Hepatocyte (in vitro differentiated cells): ENCODE results near the gene UBE2L3.
"Not testable (repeated sequence)": the region's sequence is repeated elsewhere in the genome, so short reads cannot be mapped to it uniquely, and the experiment has no call there.

Experiments used
- CTCF ChIP-seq: fragments of 200-600 bp; sonication (generic); IDR thresholded peaks from 2 replicates; pipeline ENCODE4 v1.5.1; 2016; ENCODE audit warnings: antibody characterized with exemption, mild to moderate bottlenecking; ENCODE audit not compliant: poor library complexity
- EZH2phosphoT487 ChIP-seq: fragments of 200-600 bp; sonication (generic); IDR thresholded peaks from one replicate; pipeline ENCODE4 v1.6.1; 2018; ENCODE audit warnings: antibody characterized with exemption, mild to moderate bottlenecking, low read depth, moderate library complexity; ENCODE audit not compliant: unreplicated experiment, severe bottlenecking

DNA sequence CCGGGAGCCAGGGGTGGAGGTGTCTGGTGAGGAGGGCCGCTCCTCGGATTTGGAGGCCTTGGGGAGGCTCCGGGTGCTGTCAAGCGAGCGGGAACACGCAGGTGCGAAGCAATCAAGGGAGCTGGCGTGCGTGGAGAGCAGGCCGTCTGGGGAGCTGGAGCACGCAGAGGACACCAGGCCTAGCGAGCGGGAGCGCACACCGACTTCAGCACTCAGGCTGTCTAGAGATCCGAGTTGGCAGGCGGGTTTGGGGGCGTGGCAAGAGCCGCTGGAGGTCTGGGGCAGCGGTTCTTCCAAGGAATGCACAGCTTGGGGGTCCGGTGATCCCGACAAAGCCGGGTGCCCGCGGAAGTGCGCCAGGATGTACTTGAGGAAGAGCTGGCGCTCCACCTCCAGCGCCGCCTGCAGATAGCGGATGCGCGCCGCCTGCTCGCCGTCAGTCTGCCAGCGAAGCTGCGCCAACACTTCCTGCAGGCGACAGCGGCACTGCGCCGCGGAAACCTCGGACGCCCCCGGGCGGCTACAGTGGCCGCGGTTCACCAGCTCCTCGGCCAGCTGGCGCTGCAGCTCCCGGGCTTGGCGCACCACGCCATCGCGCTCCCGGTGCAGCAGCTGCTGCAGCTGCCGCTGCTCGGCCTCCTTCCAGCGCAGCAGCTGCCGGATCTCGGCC, 17.4 kb upstream of the UBE2L3 start:
- TF ChIP-seq CTCF, EZH2phosphoT487: not testable (repeated sequence)
